CD4-positive, alpha-beta T cell treated with Interleukin-15 for 1 hour (primary cell): ENCODE results near the gene ARHGEF4.
"Not testable (repeated sequence)": the region's sequence is repeated elsewhere in the genome, so short reads cannot be mapped to it uniquely, and the experiment has no call there.

Experiments used
- DNase-seq: peaks from one replicate; pipeline ENCODE4 v3.0.0-alpha.2; 2020

Gene ARHGEF4

DNA sequence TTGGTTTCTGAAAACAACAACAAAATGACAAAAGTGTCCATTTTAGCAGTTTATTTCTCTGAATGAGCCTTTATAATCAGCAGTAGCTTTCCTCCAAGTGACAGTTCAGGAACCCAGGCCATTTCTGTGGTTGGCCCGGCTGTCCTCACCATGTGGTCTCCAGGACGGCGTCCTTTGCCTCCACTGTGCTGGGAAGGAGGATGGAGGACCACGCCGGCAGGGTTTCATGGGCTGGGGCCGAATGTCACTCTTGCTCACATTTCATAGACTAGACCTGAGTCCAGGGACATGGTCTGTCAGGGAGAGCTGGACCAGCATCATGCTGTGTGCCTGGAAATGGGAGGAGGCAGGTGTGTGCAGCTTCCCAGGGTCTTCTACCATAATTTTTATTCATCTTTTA is 50.9 kb downstream of the ARHGEF4 start:
- no peak for DNase-seq

DNA sequence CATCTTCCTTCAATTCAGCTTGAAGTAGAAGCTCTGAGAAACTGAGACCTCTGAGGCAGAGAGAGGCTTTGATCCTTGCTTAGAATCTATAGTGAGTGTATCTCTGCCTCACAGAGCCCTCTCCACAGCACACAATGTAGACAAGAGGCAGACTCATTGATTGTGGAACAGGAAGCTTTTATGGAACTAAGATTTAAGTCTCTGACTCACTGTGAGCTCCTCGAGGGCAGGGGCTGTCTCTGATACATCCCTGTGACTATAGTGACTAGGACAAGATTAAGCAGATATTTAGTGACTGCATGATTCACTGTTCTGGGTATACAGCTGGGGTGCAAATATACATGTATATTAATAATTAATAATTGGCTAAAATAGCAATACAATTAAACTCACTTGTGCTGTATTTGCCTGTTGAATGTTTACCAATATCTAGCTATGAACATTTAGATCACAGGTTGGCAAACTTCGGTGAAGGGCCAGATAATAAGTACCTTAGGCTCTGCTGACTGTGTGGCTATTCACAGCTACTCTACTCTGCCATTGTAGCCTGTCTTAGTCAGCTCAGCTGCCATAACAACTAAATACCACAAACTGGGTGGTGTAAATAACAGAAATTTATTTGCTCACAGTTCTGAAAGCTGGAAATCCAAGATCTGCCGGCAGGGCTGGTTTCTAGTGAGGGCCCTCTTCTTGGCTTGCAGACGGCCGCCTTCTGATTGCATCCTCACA is 54.4 kb downstream of the ARHGEF4 start:
- no peak for DNase-seq

DNA sequence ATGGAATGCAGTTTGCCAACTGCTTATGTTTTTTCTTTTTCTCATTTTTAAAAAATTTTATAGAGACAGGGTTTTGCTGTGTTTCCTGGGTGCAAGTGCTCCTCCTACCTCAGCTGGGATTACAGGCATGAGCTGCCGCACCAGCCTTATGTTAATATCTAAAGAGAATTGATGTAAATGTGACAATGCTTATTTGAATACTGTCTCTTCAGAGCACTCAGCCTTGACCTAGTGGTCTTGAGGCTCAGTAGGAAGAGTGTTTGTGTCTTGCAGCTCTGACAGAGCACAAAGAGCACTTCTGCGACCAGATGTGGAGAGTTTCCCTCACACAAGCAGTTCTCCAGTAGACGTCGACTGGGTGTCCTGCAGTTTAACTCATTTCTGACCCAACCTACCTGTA is 55.3 kb downstream of the ARHGEF4 start:
- no peak for DNase-seq

DNA sequence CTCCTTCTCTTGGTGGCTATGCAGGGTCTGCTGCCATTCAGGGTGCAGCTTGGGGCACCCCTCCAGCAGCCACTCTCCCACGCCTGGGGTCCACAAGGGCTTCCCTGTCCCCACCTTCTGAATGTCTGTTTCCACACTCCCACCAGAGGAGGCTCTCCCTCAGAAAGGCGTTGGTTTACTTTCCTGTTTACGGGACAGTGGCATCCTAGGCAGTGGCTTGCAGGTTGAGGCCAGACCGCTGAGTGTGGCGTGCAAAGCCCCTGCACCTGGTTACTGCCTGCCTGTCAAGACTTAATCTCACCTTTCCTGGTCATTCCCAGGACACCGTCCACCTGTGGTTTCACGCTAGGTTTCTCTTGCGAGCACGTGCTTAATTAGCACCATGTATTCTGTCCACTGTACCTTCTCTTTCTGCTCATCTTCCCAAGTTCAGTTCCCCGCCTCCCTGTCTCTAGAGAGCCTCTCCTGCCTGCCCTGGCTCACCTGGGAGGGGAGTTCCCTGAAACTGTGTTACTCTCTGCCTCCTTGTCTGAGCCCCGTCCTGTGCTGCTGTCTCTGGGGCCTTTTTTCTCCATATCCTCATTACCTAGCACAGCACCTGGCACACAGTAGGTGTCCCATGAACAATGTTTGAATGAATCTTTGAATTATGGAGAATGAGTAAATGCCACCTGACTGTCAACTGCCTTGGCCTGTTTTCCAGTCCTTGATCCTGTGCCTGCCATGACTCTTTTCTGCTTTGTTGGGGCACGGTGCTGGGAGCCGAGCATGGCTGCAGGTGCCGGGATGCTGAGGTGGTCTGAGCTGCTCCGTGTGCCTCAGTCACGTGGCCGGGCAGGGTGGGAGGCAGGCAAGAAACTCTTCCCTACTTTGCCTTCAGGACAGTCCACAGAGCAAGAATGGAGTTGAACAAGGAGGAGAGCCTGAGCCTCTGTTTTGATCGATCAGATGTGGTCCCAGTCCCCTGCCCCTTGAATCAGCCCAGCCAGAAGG is 56.4 kb downstream of the ARHGEF4 start:
- DNase-seq: no peak

DNA sequence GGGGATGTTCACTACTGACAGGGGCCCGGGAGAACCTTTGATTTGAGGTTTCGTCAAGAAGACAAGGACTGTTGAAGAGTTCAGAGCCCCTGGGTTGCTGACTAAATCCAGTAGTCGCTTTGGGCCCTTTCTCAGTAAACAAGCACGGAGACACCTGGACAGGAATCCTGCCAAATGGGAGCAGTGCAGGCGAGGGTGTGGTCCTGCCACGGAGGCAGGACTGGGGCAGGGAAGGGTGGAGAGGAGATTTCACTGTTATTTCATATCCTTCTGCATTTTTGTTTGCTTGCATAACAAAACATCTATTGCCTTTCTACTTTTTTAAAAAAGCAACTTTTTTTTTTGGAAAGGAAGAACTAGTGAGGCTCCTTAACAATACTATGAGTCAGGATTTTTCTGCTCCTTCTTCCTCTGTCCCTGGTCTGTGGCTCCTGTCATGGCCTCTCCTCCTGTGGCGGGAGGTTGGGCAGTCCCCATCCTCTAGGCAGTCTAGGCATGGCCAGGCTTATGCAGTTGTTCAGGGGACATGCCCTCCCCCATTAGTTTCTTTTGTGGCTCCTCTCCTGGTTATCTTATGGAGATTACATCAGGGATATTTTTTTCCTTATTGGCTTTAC is 57.7 kb downstream of the ARHGEF4 start:
- no peak for DNase-seq

DNA sequence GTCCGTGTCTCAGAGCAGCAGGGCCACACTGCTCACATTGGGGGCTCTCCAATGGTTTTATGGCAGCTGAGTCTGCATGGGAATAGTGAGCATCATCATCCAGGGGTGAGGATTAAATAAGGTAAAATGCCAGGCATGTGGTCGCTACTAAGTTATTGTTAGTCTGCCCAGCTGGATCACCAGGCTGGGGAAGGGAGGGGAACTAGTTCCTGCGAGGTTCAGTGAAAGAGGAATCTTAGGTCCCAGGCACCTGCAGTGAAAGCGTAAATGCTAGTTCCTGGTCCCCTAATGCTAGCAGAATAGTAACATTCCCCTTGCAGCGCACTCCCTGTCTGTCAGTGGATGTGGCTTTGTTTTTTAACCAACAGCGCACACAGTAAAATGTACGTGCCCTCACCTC is 60.1 kb downstream of the ARHGEF4 start:
- no peak for DNase-seq

DNA sequence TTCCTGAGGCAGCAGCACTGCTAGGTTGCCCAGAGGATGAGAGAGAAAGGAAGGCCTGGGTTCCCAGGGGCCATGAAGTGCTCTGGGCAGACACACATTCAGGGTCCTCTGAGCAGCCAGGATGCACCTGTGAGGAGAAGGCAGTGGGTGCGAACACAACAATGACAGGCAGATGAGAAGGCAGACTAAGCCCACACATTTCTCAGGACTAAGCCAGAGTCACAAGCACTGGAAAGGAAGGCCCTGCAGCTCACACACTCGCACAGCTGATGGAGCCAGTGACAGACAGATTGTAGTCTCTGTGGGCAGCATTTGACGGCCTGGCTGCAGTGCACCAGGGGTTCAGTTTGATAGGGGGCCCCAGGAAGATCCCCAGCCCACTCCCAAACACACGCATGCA is 61.8 kb downstream of the ARHGEF4 start:
- DNase-seq: no peak

DNA sequence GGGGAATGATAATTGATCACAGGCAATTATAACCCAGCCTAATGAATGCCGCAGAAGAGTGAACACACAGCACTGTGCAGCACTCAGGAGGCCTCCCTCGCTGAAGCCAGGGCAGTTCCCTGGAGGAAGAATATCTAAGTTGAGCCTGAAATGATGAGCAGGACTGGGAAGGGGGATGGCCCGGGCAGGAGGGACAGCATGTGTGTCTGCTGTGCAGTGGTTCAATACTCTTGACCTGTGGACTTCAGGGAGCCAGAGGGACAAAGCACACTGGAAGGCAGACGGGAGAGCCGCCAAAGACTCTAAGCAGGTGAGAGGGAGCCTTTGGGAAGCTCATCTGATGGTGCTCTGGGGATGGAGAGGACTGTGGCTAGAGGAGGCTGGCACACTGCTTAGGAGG is 62.6 kb downstream of the ARHGEF4 start:
- no peak for DNase-seq

DNA sequence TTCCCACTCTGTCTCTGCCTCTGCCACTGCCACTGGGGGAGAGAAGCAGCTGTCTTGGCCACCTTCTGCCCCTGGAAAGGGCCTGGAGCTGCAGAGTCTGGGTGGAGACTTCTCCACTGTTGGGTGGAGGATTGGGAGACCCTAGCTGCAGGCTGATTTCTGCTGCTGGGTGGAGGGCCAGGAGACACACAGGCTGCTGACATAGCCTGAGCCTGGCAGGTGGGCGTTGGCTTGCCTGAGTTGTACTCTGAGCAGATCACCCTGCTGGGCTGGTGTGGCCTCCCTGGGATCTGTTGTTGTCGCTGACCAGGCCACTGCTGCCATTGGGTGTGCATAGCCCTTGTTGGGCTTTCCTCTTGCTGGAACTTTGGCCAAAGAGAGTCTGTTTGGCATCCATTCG is 64.3 kb downstream of the ARHGEF4 start:
- DNase-seq: no peak

DNA sequence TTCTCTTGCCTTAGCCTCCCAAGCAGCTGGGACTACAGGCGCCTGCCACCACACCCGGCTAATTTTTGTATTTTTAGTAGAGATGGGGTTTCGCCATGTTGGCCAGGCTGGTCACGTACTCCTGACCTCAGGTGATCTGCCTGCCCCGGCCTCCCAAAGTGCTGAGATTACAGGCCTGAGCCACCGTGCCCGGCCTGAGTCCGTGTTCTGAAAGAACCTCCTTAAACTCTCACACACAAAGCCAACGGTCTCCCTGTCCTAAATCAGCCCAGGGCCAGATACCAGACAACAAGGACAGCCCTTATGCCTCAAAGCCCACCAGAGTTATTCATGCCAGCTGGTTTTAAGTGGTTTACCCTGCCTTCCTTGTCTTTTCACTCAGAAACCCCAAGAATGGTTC is 64.9 kb downstream of the ARHGEF4 start:
- not testable (repeated sequence) for DNase-seq

DNA sequence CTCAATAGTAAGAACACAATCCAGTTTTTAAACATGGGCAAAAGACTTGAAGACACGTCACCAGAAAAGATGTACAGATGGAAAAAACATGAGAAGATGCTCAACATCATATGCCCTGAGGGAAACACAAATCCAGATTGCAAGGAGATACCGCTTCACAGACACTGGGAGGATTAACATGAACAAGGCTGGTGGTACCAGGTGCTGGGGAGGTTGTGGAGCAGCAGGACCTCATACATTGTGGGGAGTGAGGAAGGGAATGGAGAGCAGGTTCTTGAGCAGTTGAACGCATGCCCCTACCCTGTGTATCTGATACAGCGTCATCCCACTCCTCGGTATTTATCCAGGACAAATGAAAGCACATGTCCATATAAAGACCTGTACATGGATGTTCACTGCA is 72.1 kb downstream of the ARHGEF4 start:
- DNase-seq: no peak

DNA sequence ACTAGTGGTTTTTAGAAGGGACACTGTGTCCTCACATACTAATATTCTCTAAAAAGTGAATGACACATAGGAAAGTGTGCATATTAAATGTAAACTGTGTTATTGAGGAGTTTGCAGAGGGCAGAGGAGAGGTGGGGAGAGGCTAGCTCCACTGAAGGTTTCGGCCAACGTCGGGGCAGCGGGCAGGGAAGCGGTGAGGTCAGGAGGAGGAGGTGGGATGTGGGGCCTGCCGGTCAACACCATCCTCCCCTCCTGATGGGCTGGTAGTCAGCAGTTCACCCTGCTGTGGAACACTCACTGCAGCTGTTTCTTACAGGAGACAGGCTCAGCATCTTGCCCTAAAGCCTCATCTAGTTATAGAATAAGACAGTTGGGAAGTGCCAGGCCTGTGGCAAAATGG is 74.2 kb downstream of the ARHGEF4 start:
- DNase-seq: no peak

DNA sequence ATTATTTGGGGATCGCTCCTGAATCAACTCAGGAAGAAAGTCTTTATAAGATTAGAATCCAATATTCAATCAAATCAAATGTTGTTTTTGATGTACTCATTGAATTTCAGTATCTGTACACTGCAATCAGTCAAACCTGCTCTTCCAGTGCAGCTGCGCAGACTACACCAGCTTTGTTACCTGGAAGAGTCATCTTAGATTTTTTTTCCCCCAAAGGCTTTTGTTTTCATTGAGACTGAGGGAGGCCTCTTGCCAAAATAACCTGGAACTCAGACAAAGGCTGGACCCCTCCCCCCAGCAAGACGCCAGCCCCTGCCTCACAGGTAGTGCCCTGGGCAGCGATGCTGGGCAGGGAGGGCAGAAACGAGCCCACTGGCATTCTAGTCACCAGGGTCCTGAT is 74.8 kb downstream of the ARHGEF4 start:
- no peak for DNase-seq

DNA sequence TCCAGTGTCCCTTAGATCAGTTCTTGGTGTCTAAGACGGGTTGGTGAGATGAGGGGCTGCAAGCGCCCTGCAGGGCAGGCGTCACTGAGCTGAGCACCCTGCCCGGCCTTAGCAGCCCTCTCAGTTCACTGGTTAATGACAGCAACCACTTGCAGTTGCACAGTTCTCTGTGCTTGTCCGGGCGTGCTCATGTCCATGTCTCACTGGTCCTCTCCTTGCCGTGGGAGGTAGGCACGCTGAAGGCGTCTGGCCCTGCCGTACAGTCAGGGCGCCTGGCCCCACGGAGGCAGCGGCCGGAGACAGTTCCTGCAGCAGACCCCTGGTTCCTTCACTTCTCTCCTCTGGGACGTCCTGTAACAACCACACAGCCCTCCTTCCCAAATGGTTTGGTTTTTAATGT is 75.3 kb downstream of the ARHGEF4 start:
- no peak for DNase-seq

DNA sequence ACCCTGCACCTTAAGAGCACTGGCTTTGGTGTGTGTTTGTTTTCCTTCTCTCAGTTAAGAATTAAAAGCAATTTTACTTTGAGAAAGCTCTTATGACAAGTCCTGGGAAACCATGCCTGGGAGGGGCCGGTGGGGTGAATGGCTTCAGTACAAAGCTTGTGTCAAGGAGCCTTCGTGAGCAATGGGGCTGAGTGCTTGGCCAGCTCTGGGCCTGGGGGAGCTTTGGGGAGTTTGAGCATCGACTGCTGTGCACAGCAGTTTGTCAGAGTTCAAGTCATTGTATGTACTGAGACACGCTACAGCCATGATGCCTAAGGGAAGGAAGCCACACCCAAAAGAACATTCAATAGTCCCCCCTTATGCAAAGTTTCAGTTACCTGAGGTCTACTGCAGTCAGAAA is 75.8 kb downstream of the ARHGEF4 start:
- no peak for DNase-seq

DNA sequence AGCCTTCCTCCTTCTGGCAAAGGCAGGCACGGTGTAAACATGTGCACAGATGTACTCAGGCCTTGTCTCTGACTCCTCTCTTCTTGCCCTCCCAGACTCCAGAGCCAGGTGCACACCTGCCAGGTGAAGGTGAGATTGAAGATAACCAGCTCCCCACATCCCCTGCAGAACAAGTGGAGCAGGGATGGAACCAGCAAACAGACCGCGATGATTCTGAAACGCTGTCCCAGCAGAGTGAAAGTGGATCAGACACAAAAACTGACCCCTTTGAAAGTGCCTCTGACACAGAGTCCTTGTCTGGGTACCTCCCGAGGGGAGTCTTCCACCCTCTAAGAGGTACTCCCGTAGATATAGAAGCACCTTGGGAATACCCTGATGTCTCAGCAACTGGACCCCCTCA is 77.2 kb downstream of the ARHGEF4 start:
- DNase-seq: no peak

DNA sequence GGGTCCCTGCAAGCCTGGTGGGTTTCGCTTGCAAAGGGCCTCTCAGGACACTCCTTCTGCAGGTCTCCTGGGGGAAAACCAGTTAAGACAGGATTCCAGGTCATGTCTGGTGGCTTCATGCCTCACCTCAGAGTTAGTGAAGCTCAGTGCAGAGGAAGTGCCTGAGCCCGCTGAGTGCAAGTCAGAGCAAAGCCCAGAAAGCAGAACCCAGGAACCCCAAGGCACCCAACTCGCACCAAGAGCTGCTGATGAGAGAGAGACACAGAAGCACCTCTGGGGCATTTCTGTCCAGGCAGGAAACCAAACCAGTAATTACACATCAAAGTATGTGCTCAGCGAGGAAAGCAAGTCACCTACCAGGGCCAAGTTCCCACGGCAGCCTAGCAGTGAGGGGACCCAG is 78.4 kb downstream of the ARHGEF4 start:
- no peak for DNase-seq

DNA sequence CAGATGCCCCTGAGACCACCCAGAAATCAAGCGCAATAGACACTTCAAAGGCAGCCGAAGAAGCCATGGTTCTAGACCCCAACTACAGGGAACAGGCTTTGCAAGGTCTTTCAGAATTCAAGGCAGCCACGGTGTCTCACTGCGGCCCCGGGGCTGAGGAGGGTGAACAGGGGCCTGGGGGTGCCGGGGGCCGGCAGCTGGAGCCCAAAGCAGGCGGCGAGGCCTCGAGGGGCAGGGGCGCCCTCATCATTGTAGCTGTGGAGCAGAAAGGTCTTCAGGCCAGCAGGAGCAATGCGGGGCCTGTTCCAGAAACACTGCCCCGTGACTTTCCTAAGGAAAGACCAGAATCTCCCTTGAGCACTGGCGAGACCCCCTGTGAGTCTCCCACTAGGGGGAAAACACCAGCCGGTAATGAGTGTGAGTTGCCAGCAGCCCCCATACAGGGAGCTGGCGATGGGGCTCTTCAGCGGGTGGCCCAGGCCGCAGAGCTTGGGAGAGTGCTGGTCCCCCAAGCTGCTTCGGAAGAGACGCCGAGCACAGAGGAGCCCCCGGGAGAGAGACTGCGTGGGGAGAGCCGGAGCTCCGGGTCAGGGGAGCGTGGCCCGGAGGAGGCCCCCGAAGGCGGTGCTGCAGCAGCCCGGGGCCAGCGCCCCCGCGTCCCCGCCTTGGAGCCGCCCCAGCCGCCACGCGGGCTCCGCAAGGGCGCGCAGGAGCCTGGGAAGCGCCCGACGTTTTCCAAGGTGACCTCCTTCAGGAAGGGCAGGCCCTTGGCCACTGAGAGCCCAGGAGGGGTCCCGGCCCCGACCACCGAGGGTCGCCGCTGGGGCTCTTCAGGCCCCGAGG is 79.1 kb downstream of the ARHGEF4 start:
- no peak for DNase-seq

DNA sequence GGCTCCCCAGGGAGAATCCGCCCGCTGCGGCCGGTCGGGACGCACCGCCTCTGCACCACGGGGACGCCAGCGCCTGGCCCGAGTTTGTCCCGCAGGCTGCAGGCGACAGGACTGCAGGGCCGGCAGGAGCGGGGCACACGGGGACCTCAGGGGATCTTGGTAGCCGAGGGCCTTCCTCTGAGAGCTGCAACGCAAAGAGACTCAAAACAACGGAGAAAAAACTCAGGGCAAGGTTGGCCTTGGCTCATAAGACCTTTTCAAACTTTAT is 79.7 kb downstream of the ARHGEF4 start:
- DNase-seq: no peak

DNA sequence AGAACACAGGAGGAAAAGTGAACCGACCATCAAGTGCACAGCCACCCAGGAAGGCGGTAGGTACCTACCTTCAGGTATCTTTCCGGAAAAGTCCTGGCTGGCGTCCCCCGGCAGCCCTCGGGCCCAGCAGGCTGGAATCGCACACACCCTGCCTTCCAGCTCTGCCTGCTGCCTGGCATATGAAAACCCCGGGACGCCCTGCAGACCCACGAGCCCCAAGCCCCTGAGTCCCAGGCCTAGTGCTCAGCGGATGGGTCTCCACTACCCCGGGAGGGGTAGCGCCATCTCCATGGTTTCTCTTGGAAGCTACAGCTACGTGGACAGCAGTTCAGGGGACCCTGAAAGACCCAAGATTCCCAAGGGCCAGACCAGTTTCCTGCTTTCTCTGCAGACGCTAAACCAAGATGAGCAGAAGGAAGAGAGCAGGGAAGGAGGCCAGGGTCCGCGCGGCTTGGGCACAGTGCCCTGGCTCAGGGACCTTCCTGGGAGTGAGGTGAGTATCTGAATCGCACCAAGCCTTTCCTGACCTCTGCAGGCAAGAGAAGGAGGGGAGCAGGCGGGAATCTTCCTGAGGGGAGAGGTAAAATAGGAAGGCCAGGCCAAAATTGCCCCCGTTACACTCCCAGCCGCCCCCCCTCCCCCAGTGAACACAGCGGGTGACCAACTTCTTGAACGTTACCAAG is 80.4 kb downstream of the ARHGEF4 start:
- no peak for DNase-seq

DNA sequence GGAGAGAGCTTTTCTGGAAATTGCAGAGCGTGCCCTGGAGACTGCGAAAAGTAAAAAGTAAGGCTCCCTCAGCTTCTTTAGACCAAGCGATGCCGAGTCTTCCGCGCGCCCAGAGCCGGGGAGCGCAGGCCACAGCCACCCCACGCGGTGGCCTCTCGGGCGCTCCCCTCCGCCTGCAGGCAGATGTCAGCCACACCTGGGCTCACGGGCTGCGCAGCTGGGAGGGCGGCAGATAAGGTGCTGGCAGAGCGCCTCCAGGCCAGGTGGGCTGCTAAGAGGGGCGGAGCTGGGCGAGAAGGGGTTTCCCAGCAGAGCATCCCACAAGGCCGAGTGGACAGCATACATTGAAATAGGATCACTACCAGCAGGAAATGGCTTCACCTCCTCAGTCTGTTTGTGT is 81.7 kb downstream of the ARHGEF4 start:
- DNase-seq: no peak

DNA sequence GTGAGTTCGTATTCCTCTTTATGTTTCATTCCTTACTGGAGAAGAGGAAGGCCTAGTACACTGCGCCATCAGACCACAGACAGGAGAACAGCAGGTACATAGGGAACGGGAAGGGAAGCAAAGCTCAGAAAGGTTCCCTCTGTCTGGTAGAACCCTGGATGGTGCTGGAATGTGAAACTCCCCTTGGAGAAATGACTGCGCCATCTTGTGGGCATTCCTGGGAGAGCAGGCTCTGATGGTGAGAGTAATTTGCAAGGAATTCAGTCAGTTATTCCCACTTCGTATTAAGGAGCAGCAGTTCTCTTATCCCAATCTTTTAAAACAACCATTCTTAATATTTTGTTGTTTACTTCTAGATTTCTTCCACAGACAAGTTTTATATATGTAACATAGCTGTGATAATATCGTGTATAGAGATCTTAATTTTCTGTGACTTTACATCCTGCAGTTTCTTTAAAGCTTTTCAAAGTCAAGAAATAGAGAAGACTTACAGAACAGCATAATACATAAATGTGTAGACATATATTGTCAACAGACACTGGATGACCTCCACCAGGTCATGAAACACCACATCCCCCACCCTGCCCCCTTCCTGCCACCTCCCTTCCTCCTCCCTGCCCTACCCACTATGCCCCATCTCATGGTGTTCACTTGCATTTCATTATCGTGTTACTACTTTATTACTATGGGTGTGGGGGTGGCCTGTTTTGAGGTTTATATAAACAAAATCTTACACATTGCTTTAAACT is 83.9 kb downstream of the ARHGEF4 start:
- no peak for DNase-seq
